Measurements from ENCODE around the gene OR56A4. TPM values are rescaled to one million over a fixed set of nuclear protein-coding genes. Genes with fewer than 3 reads are reported as not detected.

The OR56A4 gene
- total and polyA plus RNA-seq, 2 donors (not counting 3 experiments of a cell fraction or from before 2014, with no cell fraction given), result not detected

DNA sequence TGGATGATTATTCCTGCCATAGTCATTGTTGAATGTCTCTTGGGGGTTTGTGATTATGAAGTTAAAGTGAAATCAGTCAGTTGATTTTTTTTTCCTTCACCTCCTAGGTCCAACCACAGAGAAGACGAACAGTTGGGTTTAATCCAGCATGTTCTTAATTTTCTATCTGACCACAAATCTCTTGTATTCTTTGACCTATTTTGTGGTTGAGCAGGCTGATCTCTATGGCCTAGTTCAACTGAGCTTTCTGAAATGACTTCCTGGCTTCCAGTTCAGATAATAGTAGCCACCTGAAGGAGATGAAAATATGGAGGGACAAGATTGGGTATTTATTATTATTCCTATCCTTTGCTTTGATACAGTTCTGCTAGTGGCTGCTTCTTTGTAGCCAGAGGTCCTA lies 33.2 kb downstream of the OR56A4 start:
- no peaks in the 10 kb centered on the region for H3K27me3 ChIP-seq (ENCODE audit: control insufficient read depth in 2 of 2, insufficient read depth in 2 of 2, low read length in 2 of 2)
- POLR2A ChIA-PET, result no interaction called here
- DNase-seq (ENCODE audit: low read depth, low spot score) (no peak), FAIRE-seq (no peak)
- no peak overlapping the region for H3K4me3 ChIP-seq (replicated peaks in 1 of 3; ENCODE audit: insufficient read depth in 1 of 3, low read depth in 1 of 3, low read length in 3 of 3)
- no peak overlapping the region for H2AFZ ChIP-seq (ENCODE audit: low read depth, low read length)
- no peaks in the 10 kb centered on the region for H4K20me1 ChIP-seq (replicated peaks; ENCODE audit: control insufficient read depth, extremely low read depth, insufficient read depth, low read length)
- CTCF ChIA-PET, result no interaction called here
- TF ChIP-seq FOS (IDR thresholded peaks at IDR 0.05; ENCODE audit: borderline replicate concordance, insufficient read depth, low read length) (no peak), JUN (IDR thresholded peaks at IDR 0.05; ENCODE audit: borderline replicate concordance, insufficient read depth, insufficient read length, low read depth) (no peak), POLR2A (IDR thresholded peaks at IDR 0.05; ENCODE audit: low read depth, low read length) (no peak), EZH2 (IDR thresholded peaks at IDR 0.05; ENCODE audit: borderline replicate concordance, low read depth, low read length, severe bottlenecking) (no peak), GATA2 (IDR thresholded peaks at IDR 0.05; ENCODE audit: insufficient read depth, insufficient read length, low read depth, low read length) (no peak), POLR2AphosphoS5 (IDR thresholded peaks at IDR 0.05; ENCODE audit: insufficient read depth, low read depth, low read length) (no peak), MYC (IDR thresholded peaks at IDR 0.05; ENCODE audit: low read depth, low read length) (no peak)
- TF ChIP-seq, protein P1, sequence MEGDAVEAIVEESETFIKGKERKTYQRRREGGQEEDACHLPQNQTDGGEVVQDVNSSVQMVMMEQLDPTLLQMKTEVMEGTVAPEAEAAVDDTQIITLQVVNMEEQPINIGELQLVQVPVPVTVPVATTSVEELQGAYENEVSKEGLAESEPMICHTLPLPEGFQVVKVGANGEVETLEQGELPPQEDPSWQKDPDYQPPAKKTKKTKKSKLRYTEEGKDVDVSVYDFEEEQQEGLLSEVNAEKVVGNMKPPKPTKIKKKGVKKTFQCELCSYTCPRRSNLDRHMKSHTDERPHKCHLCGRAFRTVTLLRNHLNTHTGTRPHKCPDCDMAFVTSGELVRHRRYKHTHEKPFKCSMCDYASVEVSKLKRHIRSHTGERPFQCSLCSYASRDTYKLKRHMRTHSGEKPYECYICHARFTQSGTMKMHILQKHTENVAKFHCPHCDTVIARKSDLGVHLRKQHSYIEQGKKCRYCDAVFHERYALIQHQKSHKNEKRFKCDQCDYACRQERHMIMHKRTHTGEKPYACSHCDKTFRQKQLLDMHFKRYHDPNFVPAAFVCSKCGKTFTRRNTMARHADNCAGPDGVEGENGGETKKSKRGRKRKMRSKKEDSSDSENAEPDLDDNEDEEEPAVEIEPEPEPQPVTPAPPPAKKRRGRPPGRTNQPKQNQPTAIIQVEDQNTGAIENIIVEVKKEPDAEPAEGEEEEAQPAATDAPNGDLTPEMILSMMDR (IDR thresholded peaks at IDR 0.05; ENCODE audit: extremely low read depth in 1 of 2, insufficient read depth in 1 of 2, low read depth in 1 of 2, low read length in 2 of 2), result no peak
- TF ChIP-seq, protein P2, sequence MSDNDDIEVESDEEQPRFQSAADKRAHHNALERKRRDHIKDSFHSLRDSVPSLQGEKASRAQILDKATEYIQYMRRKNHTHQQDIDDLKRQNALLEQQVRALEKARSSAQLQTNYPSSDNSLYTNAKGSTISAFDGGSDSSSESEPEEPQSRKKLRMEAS (IDR thresholded peaks at IDR 0.05; ENCODE audit: insufficient read depth, insufficient read length), result no peak
- H3K9me3 ChIP-seq (replicated peaks; ENCODE audit: control insufficient read depth, insufficient read depth, low read length), result no peaks in the 10 kb centered on the region
- intact Hi-C loops (cut with micrococcal nuclease), result no loop called here
- H3K4me1 ChIP-seq (ENCODE audit: control insufficient read depth, extremely low read depth, insufficient read depth, low read length), result no peaks in the 10 kb centered on the region
- H3K9me1 ChIP-seq (replicated peaks; ENCODE audit: control insufficient read depth, extremely low read depth, insufficient read depth, low read length), result no peaks in the 10 kb centered on the region
- no peak overlapping the region for H3K27ac ChIP-seq (ENCODE audit: insufficient read depth, low read depth, low read length)
- H3K79me2 ChIP-seq (ENCODE audit: control insufficient read depth, insufficient read depth, low read length), result no peaks in the 10 kb centered on the region
- no peak overlapping the region for H3K9ac ChIP-seq (replicated peaks; ENCODE audit: extremely low read depth, insufficient read depth, low read length)
- no peak overlapping the region for H3K4me2 ChIP-seq (ENCODE audit: insufficient read depth, low read length)
- dilution Hi-C loops (cut with MboI; ENCODE audit: extremely low pct_ligation_motif_present, low sequenced_read_pairs), result no loop called here
- H3K36me3 ChIP-seq (ENCODE audit: control insufficient read depth in 2 of 2, extremely low read depth in 1 of 2, insufficient read depth in 2 of 2, low read length in 2 of 2), result no peaks in the 10 kb centered on the region
- no TSS peak for BruUV-seq (replicated peaks)

All from endothelial cell of umbilical vein (primary cell).